ENCODE measurements around the gene TRAPPC11. TPM values are rescaled to one million over a fixed set of nuclear protein-coding genes. Genes with fewer than 3 reads are reported as not detected.

The TRAPPC11 gene
- total RNA-seq, 2 experiments from 2014 or later = 29.7 to 30.2 TPM

DNA sequence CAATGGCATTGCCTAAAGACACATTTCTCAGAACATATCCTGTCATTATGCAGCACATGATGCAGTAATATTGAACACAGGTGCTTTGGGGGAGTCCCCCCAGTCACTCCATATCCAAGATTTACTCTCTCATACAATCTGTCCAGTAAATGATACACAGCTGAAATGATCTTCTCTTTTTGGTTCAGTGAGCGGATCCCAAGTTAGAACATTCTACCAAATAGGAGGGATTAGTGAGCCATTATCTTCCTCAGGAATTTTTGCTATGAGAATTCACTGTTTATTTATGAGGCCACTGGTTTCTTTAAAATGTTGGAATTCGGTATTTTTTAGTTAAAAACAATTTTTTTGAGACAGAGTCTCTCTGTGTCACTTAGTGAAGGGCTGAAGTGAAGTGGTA is 96.5 kb downstream of the TRAPPC11 start:
- H3K36me3 Mint-ChIP-seq = no peaks in the 10 kb centered on the region
- H3K27ac Mint-ChIP-seq = no peak overlapping the region
- intact Hi-C loops (cut with micrococcal nuclease) = no loop called here
- H3K4me3 Mint-ChIP-seq = no peak overlapping the region
- CTCF ChIA-PET = no interaction called here
- no peak for DNase-seq
- no peaks in the 10 kb centered on the region for H3K4me1 Mint-ChIP-seq (ENCODE audit: low read depth)
- H3K27me3 Mint-ChIP-seq = peaks cover 10% of the 10 kb centered on the region
- POLR2A ChIA-PET = no interaction called here
- H3K9me3 Mint-ChIP-seq = no peaks in the 10 kb centered on the region

DNA sequence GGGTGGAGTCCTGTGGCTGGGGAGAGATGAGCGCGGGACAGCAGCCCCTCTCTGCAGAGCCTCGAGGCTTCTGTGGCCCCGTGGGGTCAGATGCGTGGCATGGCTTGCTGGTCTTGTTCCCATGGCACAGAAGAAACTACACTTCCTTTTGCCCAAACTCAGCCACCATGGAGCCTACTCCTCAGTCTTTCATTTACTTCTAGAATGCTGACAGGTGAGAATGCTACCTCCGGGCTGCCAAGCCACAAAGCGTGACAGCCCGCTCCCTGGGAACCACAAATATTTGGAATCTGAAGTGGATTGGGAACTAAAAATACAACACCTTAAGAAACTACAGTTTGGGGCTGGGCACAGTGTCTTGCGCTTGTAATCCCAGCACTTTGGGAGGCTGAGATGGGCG is 98.0 kb downstream of the TRAPPC11 start:
- Mint-ChIP-seq H3K9me3 (no peaks in the 10 kb centered on the region), H3K27ac (no peak overlapping the region), H3K36me3 (no peaks in the 10 kb centered on the region), H3K4me1 (ENCODE audit: low read depth) (no peaks in the 10 kb centered on the region), H3K27me3 (peaks cover 12% of the 10 kb centered on the region), H3K4me3 (no peak overlapping the region)
- intact Hi-C loops (cut with micrococcal nuclease) = no loop called here
- DNase-seq = no peak
- CTCF ChIA-PET = no interaction called here
- POLR2A ChIA-PET = no interaction called here

- no peak overlapping the region for H3K4me3 Mint-ChIP-seq
- no peak overlapping the region for H3K27ac Mint-ChIP-seq
- H3K36me3 Mint-ChIP-seq = no peaks in the 10 kb centered on the region
- POLR2A ChIA-PET = no interaction called here
- no peaks in the 10 kb centered on the region for H3K4me1 Mint-ChIP-seq (ENCODE audit: low read depth)
- no peak for DNase-seq
- H3K9me3 Mint-ChIP-seq = no peaks in the 10 kb centered on the region
- intact Hi-C loops (cut with micrococcal nuclease) = no loop called here
- peaks cover 14% of the 10 kb centered on the region for H3K27me3 Mint-ChIP-seq
- CTCF ChIA-PET = no interaction called here
Observed at GRCh38 chr4:183758061-183758757, 99.1 kb downstream of the TRAPPC11 start.

GRCh38 chr4:183758758-183759447 is 99.8 kb downstream of the TRAPPC11 start:
- H3K9me3 Mint-ChIP-seq = no peaks in the 10 kb centered on the region
- intact Hi-C loops (cut with micrococcal nuclease) = no loop called here

GRCh38 chr4:183760326-183760725 is 101.2 kb downstream of the TRAPPC11 start:
- Mint-ChIP-seq H3K4me3 (no peak overlapping the region), H3K36me3 (no peaks in the 10 kb centered on the region), H3K4me1 (ENCODE audit: low read depth) (no peaks in the 10 kb centered on the region), H3K9me3 (no peaks in the 10 kb centered on the region), H3K27ac (no peak overlapping the region), H3K27me3 (peaks cover 12% of the 10 kb centered on the region)
- intact Hi-C loops (cut with micrococcal nuclease) = no loop called here
- DNase-seq = no peak
- ChIA-PET CTCF (no interaction called here), POLR2A (no interaction called here)

More at GRCh38 chr4:183758758-183759447, 99.8 kb downstream of the TRAPPC11 start:
- Mint-ChIP-seq H3K27ac (no peak overlapping the region), H3K4me3 (no peak overlapping the region), H3K36me3 (no peaks in the 10 kb centered on the region), H3K4me1 (ENCODE audit: low read depth) (no peaks in the 10 kb centered on the region), H3K27me3 (peaks cover 14% of the 10 kb centered on the region)
- CTCF ChIA-PET = no interaction called here
- no peak for DNase-seq
- POLR2A ChIA-PET = no interaction called here

Other genes with a start within 250 kb of the TRAPPC11 start
- 10 to 100 TPM; 23.0 to 23.7 TPM for gene CDKN2AIP, start 214.7 kb upstream of the TRAPPC11 start, total RNA-seq
- gene ING2, start 154.2 kb upstream of the TRAPPC11 start, total RNA-seq = 10 to 100 TPM; 11.9 to 15.3 TPM
- 10 to 100 TPM; 19.4 to 19.8 TPM for gene RWDD4, start 108 bp upstream of the TRAPPC11 start, total RNA-seq
- gene STOX2, start 246.0 kb downstream of the TRAPPC11 start, total RNA-seq = not detected